NB4 (cell line): Measurements from ENCODE around the gene CAMSAP1.

ENCODE experiments used
- MYC ChIP-seq: IDR thresholded peaks from 2 replicates; pipeline ENCODE4 v1.6.1; 2011; ENCODE audit warnings: low read depth, low read length
- POLR2A ChIP-seq: IDR thresholded peaks from 2 replicates; pipeline ENCODE4 v1.6.1; 2011; ENCODE audit warnings: mild to moderate bottlenecking; ENCODE audit not compliant: insufficient read length; ENCODE audit errors: extremely low read depth
- TF ChIP-seq, protein P1 (sequence below): IDR thresholded peaks from one replicate; pipeline ENCODE4 v1.5.1; 2012; ENCODE audit warnings: low read depth, low read length
- TF ChIP-seq, protein P2 (sequence below): IDR thresholded peaks from 2 replicates; pipeline ENCODE4 v1.6.1; 2011; ENCODE audit warnings: low read depth, low read length

GRCh38 chr9:135879619-135880018 is 27.7 kb downstream of the CAMSAP1 start:
- TF ChIP-seq, protein P1, sequence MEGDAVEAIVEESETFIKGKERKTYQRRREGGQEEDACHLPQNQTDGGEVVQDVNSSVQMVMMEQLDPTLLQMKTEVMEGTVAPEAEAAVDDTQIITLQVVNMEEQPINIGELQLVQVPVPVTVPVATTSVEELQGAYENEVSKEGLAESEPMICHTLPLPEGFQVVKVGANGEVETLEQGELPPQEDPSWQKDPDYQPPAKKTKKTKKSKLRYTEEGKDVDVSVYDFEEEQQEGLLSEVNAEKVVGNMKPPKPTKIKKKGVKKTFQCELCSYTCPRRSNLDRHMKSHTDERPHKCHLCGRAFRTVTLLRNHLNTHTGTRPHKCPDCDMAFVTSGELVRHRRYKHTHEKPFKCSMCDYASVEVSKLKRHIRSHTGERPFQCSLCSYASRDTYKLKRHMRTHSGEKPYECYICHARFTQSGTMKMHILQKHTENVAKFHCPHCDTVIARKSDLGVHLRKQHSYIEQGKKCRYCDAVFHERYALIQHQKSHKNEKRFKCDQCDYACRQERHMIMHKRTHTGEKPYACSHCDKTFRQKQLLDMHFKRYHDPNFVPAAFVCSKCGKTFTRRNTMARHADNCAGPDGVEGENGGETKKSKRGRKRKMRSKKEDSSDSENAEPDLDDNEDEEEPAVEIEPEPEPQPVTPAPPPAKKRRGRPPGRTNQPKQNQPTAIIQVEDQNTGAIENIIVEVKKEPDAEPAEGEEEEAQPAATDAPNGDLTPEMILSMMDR, result no peak
- TF ChIP-seq, protein P2, sequence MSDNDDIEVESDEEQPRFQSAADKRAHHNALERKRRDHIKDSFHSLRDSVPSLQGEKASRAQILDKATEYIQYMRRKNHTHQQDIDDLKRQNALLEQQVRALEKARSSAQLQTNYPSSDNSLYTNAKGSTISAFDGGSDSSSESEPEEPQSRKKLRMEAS, result no peak
- TF ChIP-seq POLR2A (no peak), MYC (no peak)
